Endothelial cell of umbilical vein (primary cell): ENCODE measurements around the gene FAM163A.

Experiments
- EZH2 ChIP-seq: IDR thresholded peaks from 2 replicates; pipeline ENCODE4 v1.6.1; 2012; ENCODE audit warnings: borderline replicate concordance, low read depth, mild to moderate bottlenecking, moderate library complexity, low read length, inconsistent platforms; ENCODE audit not compliant: severe bottlenecking
- JUN ChIP-seq: IDR thresholded peaks from 2 replicates; pipeline ENCODE4 v1.6.1; 2011; ENCODE audit warnings: borderline replicate concordance, low read depth; ENCODE audit not compliant: insufficient read length, insufficient read depth
- POLR2A ChIP-seq: IDR thresholded peaks from 2 replicates; pipeline ENCODE4 v1.6.1; 2012; ENCODE audit warnings: low read depth, mild to moderate bottlenecking, control low read depth, low read length
- POLR2AphosphoS5 ChIP-seq: IDR thresholded peaks from 2 replicates; pipeline ENCODE4 v1.6.1; 2012; ENCODE audit warnings: low read depth, mild to moderate bottlenecking, control low read depth, low read length, moderate library complexity; ENCODE audit not compliant: insufficient read depth
- TF ChIP-seq, protein P1 (sequence below), 2 donors: IDR thresholded peaks; 1 replicate in 1 of 2; 2 replicates in 1 of 2; pipeline ENCODE4 v1.5.1; 2011; ENCODE audit warnings: low read length in 2 of 2, mild to moderate bottlenecking in 2 of 2, moderate library complexity in 2 of 2, control low read depth in 1 of 2, inconsistent platforms in 1 of 2, low read depth in 1 of 2; ENCODE audit not compliant: insufficient read depth in 1 of 2; ENCODE audit errors: extremely low read depth in 1 of 2
- TF ChIP-seq, protein P2 (sequence below): IDR thresholded peaks from 2 replicates; pipeline ENCODE4 v1.6.1; 2011; ENCODE audit not compliant: insufficient read depth, insufficient read length

DNA sequence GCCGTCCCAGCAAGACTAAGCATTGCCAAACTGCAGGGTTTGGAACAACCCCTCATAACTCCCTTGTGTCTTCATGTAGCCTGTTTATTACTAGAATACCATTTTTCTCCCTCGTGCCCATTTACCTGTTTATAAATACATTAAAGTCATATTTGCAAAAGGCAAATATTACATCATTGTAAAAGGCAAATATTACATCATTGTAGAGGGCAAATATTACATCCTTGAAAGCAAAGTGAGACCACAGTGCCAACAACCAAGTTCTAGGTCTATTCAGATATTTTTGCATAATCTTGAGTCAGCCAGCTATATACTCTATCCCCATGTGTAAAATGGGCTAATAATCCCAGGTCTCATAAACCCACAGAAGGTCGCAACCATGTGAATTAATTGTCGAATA lies 11.4 kb upstream of the FAM163A start:
- TF ChIP-seq EZH2 (no peak), POLR2A (no peak), POLR2AphosphoS5 (no peak), JUN (no peak)
- TF ChIP-seq, protein P1, sequence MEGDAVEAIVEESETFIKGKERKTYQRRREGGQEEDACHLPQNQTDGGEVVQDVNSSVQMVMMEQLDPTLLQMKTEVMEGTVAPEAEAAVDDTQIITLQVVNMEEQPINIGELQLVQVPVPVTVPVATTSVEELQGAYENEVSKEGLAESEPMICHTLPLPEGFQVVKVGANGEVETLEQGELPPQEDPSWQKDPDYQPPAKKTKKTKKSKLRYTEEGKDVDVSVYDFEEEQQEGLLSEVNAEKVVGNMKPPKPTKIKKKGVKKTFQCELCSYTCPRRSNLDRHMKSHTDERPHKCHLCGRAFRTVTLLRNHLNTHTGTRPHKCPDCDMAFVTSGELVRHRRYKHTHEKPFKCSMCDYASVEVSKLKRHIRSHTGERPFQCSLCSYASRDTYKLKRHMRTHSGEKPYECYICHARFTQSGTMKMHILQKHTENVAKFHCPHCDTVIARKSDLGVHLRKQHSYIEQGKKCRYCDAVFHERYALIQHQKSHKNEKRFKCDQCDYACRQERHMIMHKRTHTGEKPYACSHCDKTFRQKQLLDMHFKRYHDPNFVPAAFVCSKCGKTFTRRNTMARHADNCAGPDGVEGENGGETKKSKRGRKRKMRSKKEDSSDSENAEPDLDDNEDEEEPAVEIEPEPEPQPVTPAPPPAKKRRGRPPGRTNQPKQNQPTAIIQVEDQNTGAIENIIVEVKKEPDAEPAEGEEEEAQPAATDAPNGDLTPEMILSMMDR (IDR thresholded peaks at IDR 0.05; ENCODE audit: extremely low read depth in 1 of 2, insufficient read depth in 1 of 2, low read depth in 1 of 2, low read length in 2 of 2): no peak
- TF ChIP-seq, protein P2, sequence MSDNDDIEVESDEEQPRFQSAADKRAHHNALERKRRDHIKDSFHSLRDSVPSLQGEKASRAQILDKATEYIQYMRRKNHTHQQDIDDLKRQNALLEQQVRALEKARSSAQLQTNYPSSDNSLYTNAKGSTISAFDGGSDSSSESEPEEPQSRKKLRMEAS: no peak
